Activated gamma-delta T cell treated with anti-CD3 and anti-CD28 coated beads, Interleukin-2, amount 50 U/mL, for 16 hours (primary cell): ENCODE measurements around the gene MAP2.

Source experiments
- DNase-seq: peaks from one replicate; pipeline ENCODE4 v3.0.0-alpha.2; 2020; ENCODE audit warnings: low read depth

The MAP2 gene

GRCh38 chr2:209727077-209727476, 303.2 kb downstream of the MAP2 start:
- no peak for DNase-seq

- DNase-seq, result no peak
Measured at GRCh38 chr2:209734805-209735204, 311.0 kb downstream of the MAP2 start.

- no peak for DNase-seq
Measured at GRCh38 chr2:209741953-209742352, 318.1 kb downstream of the MAP2 start.

- no peak for DNase-seq
Measured at GRCh38 chr2:209753020-209753419, 329.2 kb downstream of the MAP2 start.

GRCh38 chr2:209757163-209757562, 333.3 kb downstream of the MAP2 start:
- no peak for DNase-seq

GRCh38 chr2:209761566-209761965, 337.7 kb downstream of the MAP2 start:
- no peak for DNase-seq

- DNase-seq, result no peak
Measured at GRCh38 chr2:209762563-209762962, 338.7 kb downstream of the MAP2 start.

GRCh38 chr2:209763106-209763505, 339.3 kb downstream of the MAP2 start:
- DNase-seq, result no peak

GRCh38 chr2:209766613-209767012, 342.8 kb downstream of the MAP2 start:
- no peak for DNase-seq

- DNase-seq, result no peak
Measured at GRCh38 chr2:209767316-209767715, 343.5 kb downstream of the MAP2 start.

GRCh38 chr2:209768557-209768956, 344.7 kb downstream of the MAP2 start:
- DNase-seq, result no peak

- DNase-seq, result no peak
Measured at GRCh38 chr2:209771474-209772289, 347.8 kb downstream of the MAP2 start, which contains the start of gene UNC80. Gene UNC80 (plus strand): TSS chr2:209771832. CDS start chr2:209772073, 241 bp downstream.

- no peak for DNase-seq
Measured at GRCh38 chr2:209772290-209772685, 348.4 kb downstream of the MAP2 start.

GRCh38 chr2:209773377-209773776, 349.5 kb downstream of the MAP2 start:
- no peak for DNase-seq
